Common myeloid progenitor, CD34-positive (primary cell): ENCODE results near the gene CDC26. TPM values are rescaled to one million over a fixed set of nuclear protein-coding genes. Genes with fewer than 3 reads are reported as not detected.

ENCODE experiments used
- CTCF ChIA-PET: fragments of 350-600 bp; sonication (Branson Sonifier 250); formaldehyde crosslinking; loops from one replicate; lab custom pipeline; 2021; ENCODE audit warnings: antibody characterized with exemption; lab: Charles Lee
- POLR2A ChIA-PET: fragments of 350-600 bp; sonication (Branson Sonifier 250); formaldehyde crosslinking; loops from one replicate; lab custom pipeline; 2021; ENCODE audit warnings: antibody characterized with exemption; lab: Charles Lee
- DNase-seq, 3 donors: peaks; one replicate each; pipeline versions ENCODE4 v3.0.0 to v3.0.0-alpha.2; 2013
- H3K27ac ChIP-seq, 2 experiments: 1 replicate in 1 of 2; 2 replicates in 1 of 2; pipeline ENCODE4 v1.7.0; 2013; ENCODE audit warnings: inconsistent platforms in 2 of 2, low read length in 2 of 2, mild to moderate bottlenecking in 2 of 2, low read depth in 1 of 2, moderate library complexity in 1 of 2; ENCODE audit not compliant: severe bottlenecking in 2 of 2, insufficient read depth in 1 of 2, poor library complexity in 1 of 2
- H3K27me3 ChIP-seq, 5 experiments: replicated peaks in 2 of 5; 1 replicate in 3 of 5; 2 replicates in 2 of 5; pipeline versions ENCODE4 v1.6.1 to v1.7.0; 2013; ENCODE audit warnings: low read length in 4 of 5, mild to moderate bottlenecking in 2 of 5, moderate library complexity in 2 of 5, inconsistent platforms in 1 of 5; ENCODE audit not compliant: insufficient read depth in 5 of 5, control insufficient read depth in 4 of 5
- H3K36me3 ChIP-seq, 4 experiments: 1 replicate in 2 of 4; 2 replicates in 2 of 4; pipeline versions ENCODE4 v1.6.1 to v1.7.0; 2013; ENCODE audit warnings: low read length in 3 of 4, control low read depth in 1 of 4, mild to moderate bottlenecking in 1 of 4; ENCODE audit not compliant: control insufficient read depth in 4 of 4, insufficient read depth in 4 of 4
- H3K4me1 ChIP-seq, 4 experiments: 1 replicate in 3 of 4; 2 replicates in 1 of 4; pipeline versions ENCODE4 v1.6.1 to v1.7.1; 2013; ENCODE audit warnings: low read length in 3 of 4, mild to moderate bottlenecking in 3 of 4, control low read depth in 1 of 4, inconsistent platforms in 1 of 4, moderate library complexity in 1 of 4; ENCODE audit not compliant: control insufficient read depth in 4 of 4, insufficient read depth in 4 of 4; ENCODE audit errors: control extremely low read depth in 1 of 4
- H3K4me3 ChIP-seq, 7 experiments: 1 replicate in 4 of 7; 2 replicates in 3 of 7; pipeline versions ENCODE4 v1.5.1 to v1.7.0; 2013; ENCODE audit warnings: mild to moderate bottlenecking in 7 of 7, low read length in 6 of 7, moderate library complexity in 6 of 7, inconsistent platforms in 2 of 7, low read depth in 2 of 7, control low read depth in 1 of 7; ENCODE audit not compliant: insufficient read depth in 4 of 7, control insufficient read depth in 1 of 7; ENCODE audit errors: extremely low read depth in 1 of 7
- H3K9me3 ChIP-seq, 5 experiments: 1 replicate in 4 of 5; 2 replicates in 1 of 5; pipeline versions ENCODE4 v1.6.1 to v1.7.1; 2013; ENCODE audit warnings: low read length in 4 of 5, mild to moderate bottlenecking in 2 of 5, inconsistent platforms in 1 of 5, low read depth in 1 of 5, moderate library complexity in 1 of 5; ENCODE audit not compliant: control insufficient read depth in 4 of 5, insufficient read depth in 2 of 5; ENCODE audit errors: control extremely low read depth in 1 of 5
- WGBS: methylation state at CpG from one replicate; pipeline ENCODE4 v1.1.5; 2013; ENCODE audit not compliant: insufficient coverage; 5-methylcytosine and 5-hydroxymethylcytosine counted together
- polyA plus RNA-seq: library from polyadenylated mRNA; unstranded; fragments of 120-200 nt; gene quantifications from one replicate; pipeline ENCODE4 v1.2.1, GENCODE V29; 2013

The CDC26 gene
- polyA plus RNA-seq: 43.8 TPM

- WGBS: under 1% methylated on average over 52 of the region's 63 CpGs
- H3K27ac ChIP-seq: peak within 1 kb of the TSS; percentile 98 to 99
- ChIA-PET CTCF (interaction anchor here (0.7 to 4.8 kb wide), 31 partner anchors 11 to 385 kb away, joined by 3 to 33 read pairs (median 4); partner anchors contain the start of genes ALAD, BSPRY, FKBP15 and WDR31), POLR2A (interaction anchor here (0.7 to 2.1 kb wide), 3 partner anchors 65 to 314 kb away, joined by 3 to 10 read pairs (median 3); partner anchors contain the start of gene WDR31)
- peak within 1 kb of the TSS; percentile 69 to 99 (median 82) for H3K4me3 ChIP-seq
- peaks cover 10 to 27% (median 15%) of the 10 kb centered on the region in 4 experiments for H3K4me1 ChIP-seq
- no peaks in the 10 kb centered on the region for H3K27me3 ChIP-seq
- no peaks in the 10 kb centered on the region for H3K9me3 ChIP-seq
- DNase-seq: peak; percentile 99
- peaks cover 15 to 53% (median 38%) of the 10 kb centered on the region in 4 experiments for H3K36me3 ChIP-seq
These were observed at the start of gene CDC26, which contains the start of gene PRPF4 for GRCh38 chr9:113275157-113276131. Gene CDC26, minus strand, starts transcription at chr9:113275572. Its CDS starts 3,065 bp downstream, at chr9:113272507. Gene PRPF4, plus strand, starts transcription at chr9:113275658. Its CDS starts 86 bp downstream, at chr9:113275744.

GRCh38 chr9:113322671-113323070 is 47.3 kb upstream of the CDC26 start:
- WGBS: 100% methylated on average over 4 of the region's 6 CpGs
- Histone ChIP-seq H3K27ac (no peak overlapping the region), H3K4me1 (no peaks in the 10 kb centered on the region), H3K36me3 (peaks cover 0 to 28% (median 8%) of the 10 kb centered on the region in 4 experiments), H3K9me3 (no peaks in the 10 kb centered on the region), H3K27me3 (no peaks in the 10 kb centered on the region), H3K4me3 (no peak overlapping the region)
- no peak for DNase-seq
- CTCF ChIA-PET: interaction anchor here (1.2 kb wide), 1 partner anchor 71 kb away, joined by 4 read pairs; no protein-coding TSS in a partner anchor
- POLR2A ChIA-PET: interaction anchor here (0.6 kb wide), 1 partner anchor 12 kb away, joined by 5 read pairs; no protein-coding TSS in a partner anchor

- 93% methylated on average over 3 of the region's 3 CpGs for WGBS
- Histone ChIP-seq H3K9me3 (no peaks in the 10 kb centered on the region), H3K27me3 (no peaks in the 10 kb centered on the region), H3K27ac (no peak overlapping the region), H3K4me3 (no peak overlapping the region), H3K4me1 (no peaks in the 10 kb centered on the region), H3K36me3 (peaks cover 5 to 39% (median 10%) of the 10 kb centered on the region in 4 experiments)
- ChIA-PET CTCF (interaction anchor here (1.0 to 2.7 kb wide), 4 partner anchors 8 to 28 kb away, joined by 3 to 12 read pairs (median 8); partner anchors contain the start of gene WDR31), POLR2A (no interaction called here)
- DNase-seq: no peak
These were observed 44.7 kb upstream of the CDC26 start for GRCh38 chr9:113320051-113320450.

- CTCF ChIA-PET: interaction anchor here (0.8 to 2.7 kb wide), 6 partner anchors 10 to 339 kb away, joined by 3 to 12 read pairs (median 4); partner anchors contain the start of gene WDR31
- no peak overlapping the region for H3K27ac ChIP-seq
These were observed 43.7 kb upstream of the CDC26 start for GRCh38 chr9:113319054-113319453.

GRCh38 chr9:113317777-113318176 is 42.4 kb upstream of the CDC26 start:
- CTCF ChIA-PET: interaction anchor here (1.2 to 2.7 kb wide), 5 partner anchors 9 to 340 kb away, joined by 3 to 12 read pairs (median 5); no protein-coding TSS in a partner anchor
- Histone ChIP-seq H3K27ac (no peak overlapping the region), H3K4me1 (no peaks in the 10 kb centered on the region), H3K9me3 (no peaks in the 10 kb centered on the region), H3K36me3 (peaks cover 5 to 37% (median 10%) of the 10 kb centered on the region in 4 experiments), H3K27me3 (no peaks in the 10 kb centered on the region), H3K4me3 (no peak overlapping the region)
- POLR2A ChIA-PET: no interaction called here
- peak in 2 of 3 donors; percentile 10 to 22 for DNase-seq
- WGBS: 100% methylated on average over 2 of the region's 2 CpGs

More at GRCh38 chr9:113319054-113319453, 43.7 kb upstream of the CDC26 start:
- 100% methylated on average over 2 of the region's 2 CpGs for WGBS
- no peak overlapping the region for H3K4me3 ChIP-seq
- no peaks in the 10 kb centered on the region for H3K4me1 ChIP-seq
- H3K9me3 ChIP-seq: no peaks in the 10 kb centered on the region
- no peak for DNase-seq
- POLR2A ChIA-PET: no interaction called here
- H3K36me3 ChIP-seq: peaks cover 5 to 39% (median 10%) of the 10 kb centered on the region in 4 experiments
- no peaks in the 10 kb centered on the region for H3K27me3 ChIP-seq

- H3K4me3 ChIP-seq: no peak overlapping the region
- 100% methylated on average over 3 of the region's 4 CpGs for WGBS
- CTCF ChIA-PET: interaction anchor here (0.7 to 1.3 kb wide), 3 partner anchors 93 to 224 kb away, joined by 3 to 4 read pairs (median 3); partner anchors contain the start of gene SLC31A2
- H3K36me3 ChIP-seq: peaks cover 5 to 35% (median 10%) of the 10 kb centered on the region in 4 experiments
- POLR2A ChIA-PET: interaction anchor here (0.7 kb wide), 1 partner anchor 12 kb away, joined by 3 read pairs; no protein-coding TSS in a partner anchor
- H3K4me1 ChIP-seq: no peaks in the 10 kb centered on the region
- DNase-seq: no peak
- no peaks in the 10 kb centered on the region for H3K27me3 ChIP-seq
- H3K27ac ChIP-seq: no peak overlapping the region
- H3K9me3 ChIP-seq: no peaks in the 10 kb centered on the region
These were observed 40.7 kb upstream of the CDC26 start for GRCh38 chr9:113316030-113316429.
